ENCODE data around the gene GATA3.
A peak's percentile ranks its signal among the peaks of the same experiment; 100 is the strongest.

GRCh38 chr10:8054494-8055407 lies at the start of gene GATA3:
- TF ChIP-seq POLR2AphosphoS5 (IDR thresholded peaks at IDR 0.05) (peak; percentile 81), CTCF (IDR thresholded peaks at IDR 0.05) (no peak)

Data from prostate gland (tissue), 2 donors.